Coronary artery (tissue), 2 donors: ENCODE results near the gene TMEM130.
A peak's percentile ranks its signal among the peaks of the same experiment; 100 is the strongest.
"Not testable (repeated sequence)": the region's sequence is repeated elsewhere in the genome, so short reads cannot be mapped to it uniquely, and the experiment has no call there.

Experiments
- DNase-seq: peaks from one replicate; pipeline ENCODE4 v3.0.0-alpha.2; 2017; ENCODE audit warnings: low spot score
- H3K27ac ChIP-seq, 2 donors: fragments of 200-600 bp; sonication (generic); one replicate each; pipeline ENCODE4 v1.5.1; 2016 to 2019
- H3K4me3 ChIP-seq: fragments of 200-600 bp; sonication (generic); 2 replicates; pipeline ENCODE4 v1.5.1; 2016; ENCODE audit warnings: mild to moderate bottlenecking, moderate library complexity
- CTCF ChIP-seq: fragments of 200-600 bp; sonication (generic); IDR thresholded peaks from one replicate; pipeline ENCODE4 v1.5.1; 2019; ENCODE audit warnings: antibody characterized with exemption

The TMEM130 gene

DNA sequence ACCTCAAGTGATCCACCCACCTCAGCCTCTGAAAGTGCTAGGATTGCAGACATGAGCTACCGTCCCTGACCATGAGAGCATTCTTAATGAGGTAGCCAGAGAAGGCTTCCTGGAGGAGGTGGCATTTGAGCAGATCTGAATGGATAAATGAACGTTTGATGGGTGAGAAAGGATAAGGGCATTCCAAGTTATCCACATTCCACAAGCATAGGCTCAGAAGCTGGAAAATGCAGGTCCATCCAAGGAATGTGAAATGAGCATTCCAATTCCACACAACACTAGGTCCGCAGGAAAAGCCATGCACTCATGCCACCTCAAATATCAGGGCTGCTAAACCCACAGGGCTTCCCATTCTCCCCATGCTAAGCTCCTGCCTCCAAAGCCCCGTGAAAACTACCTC is 17.0 kb downstream of the TMEM130 start:
- no peak for TF ChIP-seq CTCF
- DNase-seq = no peak
- Histone ChIP-seq H3K4me3 (no peak overlapping the region), H3K27ac (no peak overlapping the region)

- Histone ChIP-seq H3K27ac (no peak overlapping the region), H3K4me3 (no peak overlapping the region)
- TF ChIP-seq CTCF = no peak
- DNase-seq = no peak
These were observed 20.9 kb downstream of the TMEM130 start for GRCh38 chr7:98848918-98849317.

DNA sequence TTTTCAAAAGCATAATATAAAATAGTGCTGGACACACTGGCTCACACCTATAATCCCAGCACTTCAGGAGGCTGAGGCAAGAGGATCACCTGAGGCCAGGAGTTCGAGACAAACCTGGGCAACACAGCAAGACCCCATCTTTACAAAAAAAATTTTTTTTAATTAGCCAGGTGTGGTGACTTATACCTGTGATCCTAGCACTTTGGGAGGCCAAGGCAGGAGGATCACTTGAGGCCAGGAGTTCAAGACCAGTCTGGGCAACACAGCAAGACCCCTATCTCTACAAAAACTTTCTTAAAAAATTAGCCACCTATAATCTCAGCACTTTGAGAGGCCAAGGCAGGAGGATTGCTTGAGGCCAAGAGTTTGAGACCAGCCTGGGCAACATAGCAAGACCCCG is 27.3 kb downstream of the TMEM130 start:
- H3K4me3 ChIP-seq, DNase-seq, H3K27ac ChIP-seq: not testable (repeated sequence)

GRCh38 chr7:98841179-98841997 is 28.4 kb downstream of the TMEM130 start:
- DNase-seq = peak; percentile 80
- no peak overlapping the region for H3K4me3 ChIP-seq
- H3K27ac ChIP-seq = peak overlapping the region; percentile 0 to 65
- peak; percentile 98 for TF ChIP-seq CTCF

DNA sequence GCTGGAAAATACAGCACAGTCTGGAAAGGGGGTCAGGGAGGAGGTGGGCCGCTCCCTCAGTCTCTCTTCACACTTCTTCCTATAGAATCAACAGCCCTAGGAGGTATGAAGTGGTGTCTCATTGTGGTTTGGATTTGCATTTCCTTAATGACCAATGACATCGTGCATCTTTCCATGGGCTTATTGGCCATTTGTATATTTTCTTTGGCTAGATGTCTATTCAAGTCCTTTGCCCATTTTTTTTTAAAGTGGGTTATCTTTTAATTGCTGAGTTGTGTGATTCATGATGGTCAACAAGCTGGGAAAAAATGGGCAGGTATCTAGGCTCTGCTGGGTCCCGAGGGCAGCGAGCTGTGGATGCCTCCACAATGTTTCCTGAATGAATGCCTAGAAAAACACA is 29.1 kb downstream of the TMEM130 start:
- H3K27ac ChIP-seq = no peak overlapping the region
- DNase-seq = no peak
- no peak for TF ChIP-seq CTCF
- H3K4me3 ChIP-seq = no peak overlapping the region

GRCh38 chr7:98840096-98840495 is 29.7 kb downstream of the TMEM130 start:
- H3K4me3 ChIP-seq = no peak overlapping the region
- no peak for DNase-seq
- no peak for TF ChIP-seq CTCF
- no peak overlapping the region for H3K27ac ChIP-seq

DNA sequence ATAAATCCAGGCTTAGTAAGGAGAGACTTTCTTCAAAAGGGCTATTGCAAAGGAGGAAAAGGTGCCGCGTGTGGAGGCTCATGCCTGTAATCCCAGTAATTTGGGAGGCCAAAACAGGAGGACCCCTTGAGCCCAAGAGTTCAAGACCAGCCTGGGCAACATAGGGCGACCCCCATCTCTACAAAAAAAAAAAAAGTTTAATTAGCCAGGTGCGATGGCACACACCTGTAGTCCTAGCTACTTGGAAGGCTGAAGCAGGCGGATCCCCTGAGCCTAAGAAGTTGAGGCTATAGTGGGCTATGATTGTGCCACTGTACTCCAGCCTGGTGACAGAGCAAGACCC is 32.2 kb downstream of the TMEM130 start:
- H3K4me3 ChIP-seq = no peak overlapping the region
- no peak overlapping the region for H3K27ac ChIP-seq
- TF ChIP-seq CTCF = no peak
- no peak for DNase-seq
